HG02884 (cell line): ENCODE measurements around the gene LPAR6.
"Not testable (repeated sequence)": the region's sequence is repeated elsewhere in the genome, so short reads cannot be mapped to it uniquely, and the experiment has no call there.

Experiments used
- ATAC-seq: cut with Tn5 transposase; IDR thresholded peaks from one replicate; pipeline ENCODE4 v1.9.1; 2021; ENCODE audit warnings: mild to moderate bottlenecking, moderate library complexity; ENCODE audit not compliant: unreplicated experiment

LPAR6 gene, protein sequence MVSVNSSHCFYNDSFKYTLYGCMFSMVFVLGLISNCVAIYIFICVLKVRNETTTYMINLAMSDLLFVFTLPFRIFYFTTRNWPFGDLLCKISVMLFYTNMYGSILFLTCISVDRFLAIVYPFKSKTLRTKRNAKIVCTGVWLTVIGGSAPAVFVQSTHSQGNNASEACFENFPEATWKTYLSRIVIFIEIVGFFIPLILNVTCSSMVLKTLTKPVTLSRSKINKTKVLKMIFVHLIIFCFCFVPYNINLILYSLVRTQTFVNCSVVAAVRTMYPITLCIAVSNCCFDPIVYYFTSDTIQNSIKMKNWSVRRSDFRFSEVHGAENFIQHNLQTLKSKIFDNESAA

DNA sequence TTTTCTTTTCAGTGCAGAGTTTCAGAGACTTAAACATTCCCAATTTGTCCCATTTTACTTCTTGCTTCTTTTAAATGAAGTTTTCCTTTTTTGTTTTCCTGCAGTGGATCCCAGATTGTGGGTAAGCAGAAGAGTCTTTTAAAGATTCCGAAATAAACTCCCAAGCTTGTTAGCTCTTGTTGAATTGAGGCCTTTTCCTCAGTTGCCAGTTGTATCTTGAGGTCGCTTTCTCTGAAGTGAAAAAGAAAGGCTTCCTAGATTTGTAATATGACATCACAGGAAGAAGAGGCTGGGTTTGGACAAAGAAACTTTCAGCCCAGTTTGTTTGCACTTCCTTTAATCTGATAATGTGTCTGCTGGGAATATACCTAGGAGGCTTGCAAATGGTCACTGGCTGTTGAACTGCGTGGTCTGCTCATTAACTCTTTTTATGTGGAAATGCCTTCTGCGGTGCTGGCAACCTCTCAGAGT lies at the start of gene LPAR6:
Gene LPAR6 (minus strand): TSS at position 233 of the 471 bp plus-strand sequence. CDS start 690 bp downstream, outside the sequence.
- no peak for ATAC-seq

DNA sequence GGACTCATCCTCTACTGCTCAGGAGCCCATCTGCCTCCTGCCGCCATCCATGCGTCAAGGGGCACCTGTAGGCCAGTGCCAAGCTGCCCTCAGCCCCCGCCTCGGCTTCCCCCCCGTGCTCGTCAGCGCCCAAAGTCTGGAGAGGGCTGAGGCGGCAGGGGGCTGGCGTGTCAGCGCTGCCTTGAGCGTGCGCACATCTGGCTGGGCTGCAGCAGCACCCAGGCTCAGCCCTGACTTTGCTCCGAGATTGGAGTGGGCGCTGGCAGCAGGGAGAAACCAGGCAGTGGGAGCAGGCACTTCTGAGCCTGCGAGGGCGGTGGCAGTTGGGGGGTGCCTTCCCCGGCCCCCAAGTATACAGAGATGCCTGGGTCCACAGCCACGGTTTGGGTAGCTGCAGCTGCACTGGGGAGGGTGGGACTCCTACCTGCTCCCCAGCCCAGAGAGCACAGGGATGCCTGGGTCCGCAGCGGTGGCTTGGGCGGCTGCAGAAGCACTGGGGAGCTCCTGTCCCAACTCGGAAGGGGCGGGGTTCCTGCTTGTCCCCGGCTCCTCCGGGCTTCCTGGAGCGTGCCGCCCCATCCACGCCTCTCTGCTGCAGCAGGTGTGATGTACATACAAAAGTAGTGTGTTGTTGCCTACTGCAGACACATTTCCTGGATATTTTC lies 44.8 kb upstream of the LPAR6 start:
- no peak for ATAC-seq

DNA sequence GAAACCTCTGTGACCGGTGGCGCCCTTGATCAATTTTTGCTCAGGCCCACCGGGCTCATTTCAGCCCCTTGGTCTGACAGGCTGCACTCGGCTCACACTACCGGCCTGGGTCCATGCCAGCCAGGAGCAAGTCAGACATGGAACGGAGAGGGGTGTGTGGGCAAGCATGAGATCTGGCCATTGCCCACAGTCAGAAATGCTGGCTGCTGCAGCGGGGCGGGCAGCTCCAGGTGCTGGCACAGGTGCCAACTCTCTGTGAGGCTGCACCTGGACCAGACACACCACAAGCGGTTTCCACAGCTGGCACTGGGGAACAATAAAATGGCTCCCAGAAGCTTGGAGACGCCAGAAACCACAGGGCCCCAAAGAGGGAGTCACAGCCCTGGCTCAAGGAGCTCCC lies 43.6 kb upstream of the LPAR6 start:
- ATAC-seq: no peak

DNA sequence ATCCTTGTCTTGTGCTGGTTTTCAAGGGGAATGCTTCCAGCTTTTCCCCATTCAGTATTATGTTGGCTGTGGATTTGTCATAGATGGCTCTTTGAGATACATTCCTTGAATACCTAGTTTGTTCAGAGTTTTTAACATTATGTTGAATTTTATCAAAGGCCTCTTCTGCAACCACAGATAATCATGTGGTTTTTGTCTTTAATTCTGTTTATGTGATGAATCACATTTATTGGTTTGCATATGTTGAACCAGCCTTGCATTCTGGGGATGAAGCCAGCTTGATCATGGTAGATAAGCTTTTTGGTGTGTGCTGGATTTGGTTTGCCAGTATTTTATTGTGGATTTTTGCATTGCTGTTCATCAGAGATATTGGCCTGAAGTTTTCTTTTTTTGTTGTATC lies 38.3 kb upstream of the LPAR6 start:
- not testable (repeated sequence) for ATAC-seq

DNA sequence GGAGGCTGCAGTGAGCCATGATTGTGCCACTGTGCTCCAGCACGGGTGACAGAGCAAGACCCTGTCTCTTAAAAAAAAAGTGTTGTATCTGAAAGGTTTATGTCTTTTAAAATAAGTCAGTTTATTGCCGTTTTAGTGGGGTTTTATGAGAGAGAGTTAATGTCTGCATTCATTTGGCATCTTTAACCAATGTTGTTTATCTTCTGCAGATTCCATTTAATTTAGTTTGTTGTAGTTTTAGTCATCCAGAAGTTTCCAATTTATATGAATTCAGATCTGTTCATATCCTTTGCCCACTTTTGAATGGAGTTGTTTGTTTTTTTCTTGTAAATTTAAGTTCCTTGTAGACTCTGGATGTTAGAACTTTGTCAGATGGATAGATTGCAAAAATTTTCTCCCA lies 36.7 kb upstream of the LPAR6 start:
- ATAC-seq: no peak

DNA sequence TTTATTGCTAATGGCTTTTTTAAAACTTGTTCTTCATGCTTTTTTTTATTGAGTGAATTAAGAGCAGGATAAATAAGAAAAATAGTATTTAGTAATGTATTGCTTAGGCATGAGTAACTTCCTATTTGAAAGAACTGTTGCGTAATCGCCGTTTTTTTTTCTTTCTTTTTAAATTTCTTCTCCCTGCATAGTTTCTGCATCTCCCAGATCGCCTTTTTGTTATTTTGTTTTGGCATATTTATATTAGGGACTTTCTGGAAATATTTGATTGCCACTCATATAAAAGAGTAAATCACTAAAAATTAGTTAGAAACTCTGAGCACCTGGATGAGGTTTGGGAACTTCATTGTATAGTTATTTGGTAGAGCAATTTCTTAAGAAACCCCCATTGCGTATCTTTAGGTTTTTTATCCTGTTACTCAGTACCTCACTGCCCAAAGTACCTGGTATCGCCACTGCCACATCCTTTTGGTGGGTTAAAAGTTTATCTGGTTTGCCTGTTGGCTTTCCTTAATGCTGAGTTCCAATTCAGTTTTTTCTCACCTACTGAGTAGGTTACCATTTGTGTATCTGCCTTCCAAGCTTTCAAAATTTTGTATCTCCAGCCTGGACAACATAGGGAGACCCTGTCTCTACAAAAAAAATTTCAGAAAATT lies 36.2 kb upstream of the LPAR6 start:
- no peak for ATAC-seq

DNA sequence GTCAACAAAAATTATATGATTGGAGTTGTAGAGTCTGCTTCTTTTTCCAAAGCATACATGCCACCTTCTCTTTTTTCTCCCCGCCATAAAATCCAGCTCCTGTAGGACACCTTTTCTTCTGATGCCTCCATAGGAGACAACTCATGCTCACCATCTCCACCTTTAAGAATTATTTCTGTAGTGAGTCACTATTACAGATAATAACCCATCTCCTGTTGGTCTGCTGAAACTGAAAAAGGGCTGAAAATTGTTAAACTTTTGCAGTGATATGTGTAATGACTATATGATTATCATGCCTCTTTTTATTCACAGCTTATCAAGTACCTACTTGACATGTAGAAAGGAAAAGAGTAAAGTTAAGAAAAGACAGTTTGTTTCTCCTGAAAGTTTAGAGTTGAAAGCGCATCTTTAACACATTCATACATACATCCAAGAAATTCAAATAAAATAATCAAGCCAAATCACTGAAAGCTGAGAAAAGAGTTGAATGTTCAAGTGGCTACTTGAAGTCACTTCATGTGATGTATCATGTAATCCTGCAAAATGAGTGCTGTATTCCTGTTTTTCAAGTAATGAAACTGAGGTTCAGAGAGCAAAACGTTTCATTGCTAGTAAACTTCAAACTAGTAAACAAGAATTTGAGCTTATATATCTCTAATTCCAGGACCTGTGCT lies 35.5 kb upstream of the LPAR6 start:
- no peak for ATAC-seq

DNA sequence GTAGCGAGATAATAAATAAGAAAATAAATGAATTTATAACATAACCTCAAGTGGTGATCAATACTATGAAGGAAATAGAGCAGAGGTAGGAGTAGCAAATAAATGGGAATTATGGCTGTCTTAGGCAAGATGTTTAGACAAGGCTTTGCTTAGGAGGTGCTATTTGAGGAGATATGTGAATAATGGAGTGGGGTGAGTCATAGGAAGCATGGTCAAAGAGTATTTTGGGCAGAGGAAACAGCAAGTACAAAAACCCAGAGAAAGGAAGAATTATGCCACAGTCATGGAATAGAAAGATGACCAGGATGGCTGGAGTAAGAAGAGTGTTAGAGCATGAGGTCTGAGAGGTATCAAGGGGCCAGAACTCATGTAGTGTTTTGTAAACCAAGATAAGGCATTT lies 33.6 kb upstream of the LPAR6 start:
- no peak for ATAC-seq

DNA sequence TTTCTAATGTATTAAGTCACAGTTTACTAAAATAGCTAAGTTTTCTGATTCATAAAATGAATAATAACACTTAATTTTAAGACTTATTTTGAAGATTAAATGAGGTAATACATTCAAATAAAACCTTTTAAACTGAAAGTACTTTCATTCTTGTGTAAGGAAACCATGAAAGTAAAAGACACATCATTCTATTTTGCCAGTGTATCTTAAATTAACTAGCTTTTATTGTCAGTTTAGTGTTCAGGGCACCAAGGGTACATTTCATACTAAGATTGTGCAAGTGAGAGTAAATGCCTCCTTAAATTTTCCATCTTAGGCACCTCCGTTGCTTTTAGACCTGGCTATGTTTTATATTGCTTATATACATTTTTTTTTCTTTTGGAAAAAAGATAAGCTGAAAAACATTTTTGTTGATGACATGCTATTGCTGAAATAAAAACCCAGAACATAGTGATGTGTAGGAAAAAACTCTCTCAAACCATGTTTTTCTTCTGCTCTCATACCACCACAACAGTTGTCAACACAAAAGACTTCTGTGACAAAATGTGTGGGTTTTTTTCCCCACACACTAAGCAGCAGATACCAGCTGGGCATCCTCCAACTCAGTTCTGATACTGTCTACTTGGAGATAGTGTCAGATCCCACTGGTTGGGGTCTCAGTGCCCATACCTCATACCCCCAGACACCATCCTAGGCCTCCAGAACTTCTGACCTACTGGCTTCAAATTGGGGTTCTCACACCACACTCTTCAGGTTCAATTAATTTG lies 30.7 kb upstream of the LPAR6 start:
- no peak for ATAC-seq

DNA sequence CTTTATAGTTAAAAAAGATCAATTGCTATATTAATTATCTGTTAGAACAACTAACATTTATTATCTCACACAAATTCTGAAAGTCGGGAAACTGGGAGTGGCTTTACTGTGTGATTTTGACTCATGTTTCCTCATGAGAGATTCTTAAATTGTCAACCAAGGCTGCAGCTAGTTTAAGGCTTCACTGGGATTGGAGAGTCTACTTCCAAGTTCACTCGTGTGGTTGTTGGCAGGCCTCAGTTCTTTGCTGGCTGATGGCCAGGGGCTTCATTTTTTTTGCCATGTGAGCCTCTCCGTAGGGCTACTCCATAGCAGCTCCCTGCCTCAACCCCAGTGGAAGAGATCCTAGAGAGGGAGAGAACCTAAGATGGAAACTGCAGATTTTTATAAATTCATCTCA lies 24.5 kb upstream of the LPAR6 start:
- no peak for ATAC-seq

DNA sequence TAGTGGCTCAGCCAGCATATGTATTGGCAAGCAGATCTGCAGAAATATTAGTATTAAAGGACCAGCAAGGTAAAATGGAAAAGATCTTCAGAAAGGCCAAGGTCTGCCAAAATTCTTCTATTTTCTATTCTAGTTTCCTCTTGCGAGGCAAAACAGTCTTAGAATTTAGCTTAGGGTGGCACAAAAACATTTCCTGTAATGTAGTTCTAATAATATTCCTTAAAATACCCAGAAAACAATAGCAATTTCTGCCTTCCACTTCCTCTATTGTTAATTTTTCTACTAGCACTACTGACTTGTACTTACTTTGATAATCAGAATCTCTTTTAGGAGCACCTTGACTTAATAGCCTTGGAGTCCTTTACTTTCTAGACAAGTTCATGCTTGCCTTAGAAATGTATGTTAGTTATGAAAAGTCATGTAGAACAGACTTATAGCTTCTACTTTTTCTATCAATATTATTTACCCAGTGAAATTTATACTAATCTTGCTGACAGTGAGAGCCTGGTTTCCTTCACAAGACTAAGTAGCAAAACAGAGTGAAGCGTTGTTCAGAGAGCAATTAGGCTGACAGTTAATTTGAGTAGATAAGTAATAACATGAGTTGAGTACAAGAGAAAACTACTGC lies 23.9 kb upstream of the LPAR6 start:
- no peak for ATAC-seq

DNA sequence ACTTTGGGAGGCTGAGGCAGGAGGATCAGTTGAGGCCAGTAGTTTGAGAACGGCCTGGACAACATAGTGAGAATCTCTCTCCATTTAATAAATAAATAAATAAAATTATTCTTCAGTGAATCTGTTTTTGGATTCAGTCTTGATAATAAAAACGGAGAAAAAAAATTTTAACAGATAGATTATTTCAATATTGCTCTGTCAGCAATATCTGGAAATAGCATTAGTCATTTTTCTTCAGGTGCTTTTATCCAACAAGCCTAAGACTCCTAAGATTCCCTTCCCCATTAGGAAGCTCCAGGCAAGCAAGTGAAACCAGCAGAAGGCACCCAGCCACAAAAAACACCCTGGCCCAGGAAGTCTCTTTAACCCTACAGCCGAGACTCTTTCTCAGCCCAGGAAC lies 21.3 kb upstream of the LPAR6 start:
- ATAC-seq: no peak

DNA sequence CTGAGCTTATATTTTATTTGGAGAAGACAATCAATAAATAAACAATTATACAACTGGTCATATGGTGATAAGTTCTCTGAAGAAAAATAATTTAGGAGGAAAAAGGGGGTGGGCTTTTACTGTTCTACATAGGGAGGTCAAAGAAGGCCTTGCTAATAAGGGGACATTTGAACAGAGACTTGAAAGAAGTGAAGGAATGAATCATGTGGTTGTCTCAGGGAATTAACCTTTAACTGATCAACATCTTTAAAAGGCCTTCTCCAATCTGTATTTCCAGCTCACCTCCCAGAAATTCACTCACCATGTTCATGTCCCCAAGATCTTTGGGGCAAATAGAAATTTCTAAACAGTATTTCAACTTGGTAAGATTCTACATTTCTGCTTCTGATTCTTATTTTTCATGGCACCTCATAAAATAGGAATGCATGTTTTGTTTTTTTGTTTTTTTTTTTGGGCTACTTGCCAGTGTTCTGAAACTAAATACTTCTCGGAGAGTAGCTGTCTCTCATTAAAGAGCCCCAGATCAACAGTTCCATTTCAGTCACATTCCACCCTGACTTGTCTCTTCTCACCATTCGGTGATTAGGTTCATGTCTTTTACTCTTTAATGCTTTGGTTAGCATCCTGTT lies 19.2 kb upstream of the LPAR6 start:
- ATAC-seq: no peak

DNA sequence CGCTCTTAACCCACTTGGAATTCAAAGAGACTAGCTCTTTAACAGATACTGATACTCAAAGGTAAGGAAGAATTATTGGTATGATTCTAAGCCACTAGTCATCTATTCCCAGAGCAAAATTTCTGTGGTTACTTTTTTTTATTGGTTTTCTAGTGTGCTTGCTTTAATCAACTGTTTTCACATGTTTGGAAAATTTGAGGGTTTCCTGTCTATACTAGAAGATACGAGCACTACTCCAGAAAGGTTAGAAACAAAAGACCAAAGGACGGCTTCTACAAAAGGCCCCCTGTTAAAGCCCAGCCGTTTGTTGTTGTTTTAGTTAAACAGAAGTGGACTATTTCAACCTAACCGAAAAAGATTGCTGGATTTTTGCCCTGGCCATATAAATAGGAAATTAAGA lies 18.5 kb upstream of the LPAR6 start:
- ATAC-seq: no peak

DNA sequence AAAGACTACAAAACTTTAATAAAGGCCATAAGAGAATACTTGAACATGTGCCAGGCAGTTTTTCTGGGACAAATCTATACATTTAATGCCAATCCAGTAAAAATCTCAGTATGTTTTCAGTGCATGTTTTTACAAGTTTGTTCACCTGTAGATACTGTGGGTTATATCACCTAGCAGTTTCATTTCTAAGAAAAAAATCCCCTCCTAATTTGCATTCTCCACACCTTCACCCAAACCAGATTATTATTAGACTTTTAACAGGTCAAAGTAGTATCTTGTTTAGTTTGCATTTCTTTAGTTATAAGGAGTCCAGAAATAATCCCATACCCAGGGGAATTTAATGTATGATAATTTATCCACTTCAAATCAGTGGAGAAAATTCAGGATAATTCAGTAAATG lies 17.0 kb upstream of the LPAR6 start:
- ATAC-seq: no peak

DNA sequence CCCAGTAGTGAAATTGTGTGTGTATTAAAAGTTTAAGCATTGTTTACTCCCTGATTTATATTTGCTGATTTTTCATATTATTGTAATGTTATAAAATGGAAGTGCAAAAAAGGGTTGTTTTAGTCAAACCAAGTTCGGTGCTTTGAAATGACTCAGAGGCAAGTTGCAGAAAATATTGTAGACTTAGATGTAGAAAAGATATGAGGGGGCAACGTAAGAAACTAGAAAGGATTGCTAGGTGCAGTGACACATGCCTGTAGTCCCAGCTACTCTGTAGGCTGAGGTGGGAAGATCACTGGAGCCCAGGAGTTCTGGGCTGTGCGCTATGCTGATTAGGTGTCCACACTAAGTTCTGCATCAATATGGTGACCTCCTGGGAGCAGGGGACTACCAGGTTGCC lies 16.1 kb upstream of the LPAR6 start:
- ATAC-seq: no peak

DNA sequence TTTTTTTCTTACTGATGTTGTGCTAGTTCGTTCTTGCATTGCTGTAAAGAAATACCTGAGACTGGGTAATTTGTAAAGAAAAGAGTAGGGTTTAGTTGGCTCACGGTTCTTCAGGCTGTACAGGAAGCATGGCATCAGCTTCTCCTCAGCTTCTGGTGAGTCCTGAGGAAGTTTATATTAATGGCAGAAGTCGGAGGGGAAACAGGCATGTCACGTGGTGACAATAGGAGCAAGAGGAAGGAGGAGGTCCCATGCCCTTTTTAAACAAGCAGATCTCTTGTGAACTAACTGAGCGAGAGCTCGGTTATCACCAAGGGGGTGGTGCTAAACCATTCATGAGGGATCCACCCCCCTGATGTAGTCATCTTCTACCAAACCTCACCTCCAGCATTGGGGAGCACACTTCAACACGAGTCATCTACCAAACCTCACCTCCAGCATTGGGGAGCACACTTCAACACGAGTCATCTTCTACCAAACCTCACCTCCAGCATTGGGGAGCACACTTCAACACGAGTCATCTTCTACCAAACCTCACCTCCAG lies 13.9 kb upstream of the LPAR6 start:
- not testable (repeated sequence) for ATAC-seq

DNA sequence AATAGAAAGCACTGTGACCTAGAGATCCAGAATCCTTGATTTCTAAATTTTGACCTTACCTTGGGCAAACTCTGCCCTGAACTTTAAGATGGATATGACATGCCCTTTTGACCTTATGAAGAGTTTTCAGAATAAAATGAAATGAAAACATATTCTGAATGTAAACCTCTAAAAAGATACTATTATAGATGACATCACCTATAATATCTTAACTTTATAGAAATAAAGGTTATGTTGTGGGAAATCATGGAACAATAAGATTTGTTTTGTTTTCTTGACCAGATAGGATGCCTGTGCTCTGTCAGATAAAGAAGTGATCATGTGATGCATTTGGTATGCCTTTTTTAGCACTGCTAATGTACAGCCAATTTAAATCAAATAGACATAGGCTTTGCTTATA lies 13.1 kb upstream of the LPAR6 start:
- no peak for ATAC-seq

DNA sequence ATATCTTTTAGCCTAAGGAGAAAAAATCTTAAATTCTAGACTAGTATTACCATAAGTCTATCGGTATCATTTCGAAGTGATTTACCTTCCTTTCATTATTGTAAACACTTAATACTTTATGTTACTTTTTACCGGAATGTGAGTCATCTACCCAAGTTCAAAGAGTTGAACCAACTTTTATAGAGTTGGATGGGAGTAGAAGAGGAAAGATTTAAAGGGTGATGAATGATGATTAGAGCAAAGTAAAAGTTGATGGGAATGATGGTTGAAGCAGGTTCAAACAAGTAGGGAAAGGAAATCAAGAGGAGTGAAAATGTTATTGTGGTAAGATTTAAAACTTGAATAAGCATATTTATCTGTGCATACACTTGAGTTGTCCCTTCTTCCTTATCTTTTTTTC lies 11.3 kb upstream of the LPAR6 start:
- no peak for ATAC-seq
